MG63 (cell line): ENCODE data around the gene LRRC49. TPM values are rescaled to one million over a fixed set of nuclear protein-coding genes. Genes with fewer than 3 reads are reported as not detected.

Source experiments
- total RNA-seq: library from RNA; depleted of rRNA; stranded (reverse); fragments of >200 nt; shearing (Covaris generic); gene quantifications from 2 replicates; pipeline ENCODE4 v1.2.3, GENCODE V29; 2014; ENCODE audit warnings: low replicate concordance; rRNA removed

The LRRC49 gene
- total RNA-seq, 1 experiment from 2014 or later, result 8.3 TPM

Other genes with a start within 250 kb of the LRRC49 start
- gene UACA, start 129.3 kb upstream of the LRRC49 start, total RNA-seq, result 37.6 and 51.6 TPM in 2 replicates
- gene LARP6, start 38.7 kb upstream of the LRRC49 start, total RNA-seq, result 62.8 and 116 TPM in 2 replicates
- gene THAP10, start 393 bp upstream of the LRRC49 start, total RNA-seq, result 5.6 and 8.9 TPM in 2 replicates
- 10.2 and 14.4 TPM in 2 replicates for gene THSD4, start 222.6 kb downstream of the LRRC49 start, total RNA-seq